OCI-LY7 (cell line): ENCODE measurements around the gene DPY19L2.
"Not testable (repeated sequence)": the region's sequence is repeated elsewhere in the genome, so short reads cannot be mapped to it uniquely, and the experiment has no call there.

Experiments
- CTCF ChIP-seq: fragments of 200-600 bp; sonication (generic); conservative IDR thresholded peaks from 2 replicates; pipeline ENCODE4 v1.5.1; 2014; ENCODE audit warnings: mild to moderate bottlenecking, antibody characterized with exemption, low read length, moderate library complexity, mixed read lengths
- EZH2phosphoT487 ChIP-seq: fragments of 200-600 bp; sonication (generic); IDR thresholded peaks from 2 replicates; pipeline ENCODE4 v1.6.1; 2018; ENCODE audit warnings: low read depth, borderline replicate concordance, mild to moderate bottlenecking, mixed run types, antibody characterized with exemption, low read length, moderate library complexity, mixed read lengths

- not testable (repeated sequence) for TF ChIP-seq CTCF, EZH2phosphoT487
These were observed 44.8 kb upstream of the DPY19L2 start for GRCh38 chr12:63712979-63713680.
